ENCODE results near the gene GRB10. TPM values are rescaled to one million over a fixed set of nuclear protein-coding genes. Genes with fewer than 3 reads are reported as not detected.
A peak's percentile ranks its signal among the peaks of the same experiment; 100 is the strongest.

The GRB10 gene
- total and polyA plus RNA-seq, 9 donors: 10.0 to 93.3 (median 27.8) TPM

DNA sequence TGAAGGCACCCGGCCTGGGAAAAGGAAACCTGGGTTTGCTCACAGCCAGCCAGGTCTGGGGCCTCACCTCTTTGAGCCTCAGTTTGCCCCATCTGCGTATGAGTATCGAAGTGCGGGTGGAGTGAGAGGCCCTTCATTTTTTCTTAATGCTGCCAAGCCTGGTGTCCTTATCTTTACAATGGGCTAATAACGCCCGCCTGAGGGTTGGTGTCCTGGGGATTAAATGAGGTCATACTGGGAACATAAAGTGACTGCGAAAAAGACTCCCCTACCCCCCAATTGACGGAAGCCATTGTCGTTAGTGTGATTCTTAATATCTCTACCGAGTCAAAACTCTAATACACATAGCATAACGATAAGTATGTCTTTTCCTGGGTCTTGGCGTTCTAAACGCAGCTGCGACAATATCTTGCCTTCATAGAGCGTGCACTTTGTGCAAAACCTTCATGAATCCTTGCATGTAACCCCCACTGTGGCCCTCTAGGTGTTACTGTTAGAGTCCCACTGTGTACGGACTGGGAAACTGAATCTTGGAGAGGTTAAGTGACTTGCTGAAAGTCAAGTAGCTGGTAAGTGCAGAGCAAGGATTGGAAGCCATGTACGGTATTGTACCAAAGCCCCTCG, 11.4 kb upstream of the GRB10 start:
- DNase-seq: no peak
- Histone ChIP-seq H3K27ac (peak overlapping the region; percentile 53 to 57), H3K36me3 (no peaks in the 10 kb centered on the region), H3K27me3 (no peaks in the 10 kb centered on the region), H3K4me1 (ENCODE audit: insufficient read depth) (peaks cover 6% of the 10 kb centered on the region), H3K4me3 (peak overlapping the region; percentile 50), H3K9me3 (no peaks in the 10 kb centered on the region)
- no peak for TF ChIP-seq POLR2A (IDR thresholded peaks at IDR 0.05)
- TF ChIP-seq, protein P1, sequence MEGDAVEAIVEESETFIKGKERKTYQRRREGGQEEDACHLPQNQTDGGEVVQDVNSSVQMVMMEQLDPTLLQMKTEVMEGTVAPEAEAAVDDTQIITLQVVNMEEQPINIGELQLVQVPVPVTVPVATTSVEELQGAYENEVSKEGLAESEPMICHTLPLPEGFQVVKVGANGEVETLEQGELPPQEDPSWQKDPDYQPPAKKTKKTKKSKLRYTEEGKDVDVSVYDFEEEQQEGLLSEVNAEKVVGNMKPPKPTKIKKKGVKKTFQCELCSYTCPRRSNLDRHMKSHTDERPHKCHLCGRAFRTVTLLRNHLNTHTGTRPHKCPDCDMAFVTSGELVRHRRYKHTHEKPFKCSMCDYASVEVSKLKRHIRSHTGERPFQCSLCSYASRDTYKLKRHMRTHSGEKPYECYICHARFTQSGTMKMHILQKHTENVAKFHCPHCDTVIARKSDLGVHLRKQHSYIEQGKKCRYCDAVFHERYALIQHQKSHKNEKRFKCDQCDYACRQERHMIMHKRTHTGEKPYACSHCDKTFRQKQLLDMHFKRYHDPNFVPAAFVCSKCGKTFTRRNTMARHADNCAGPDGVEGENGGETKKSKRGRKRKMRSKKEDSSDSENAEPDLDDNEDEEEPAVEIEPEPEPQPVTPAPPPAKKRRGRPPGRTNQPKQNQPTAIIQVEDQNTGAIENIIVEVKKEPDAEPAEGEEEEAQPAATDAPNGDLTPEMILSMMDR (IDR thresholded peaks at IDR 0.05): no peak
- no peak for TF ChIP-seq EP300 (IDR thresholded peaks at IDR 0.05)
- intact Hi-C loops (cut with DNase I): loop anchor here in 1 of 4 donors (5.0 kb wide), 1 partner anchor 332 kb away; no protein-coding TSS in a partner anchor
- 59 to 65% (median 65%) methylated on average over 18 of the region's 18 CpGs for WGBS, 3 donors

GRCh38 chr7:50793120-50793946, 10.6 kb upstream of the GRB10 start:
- no peaks in the 10 kb centered on the region for H3K36me3 ChIP-seq
- intact Hi-C loops (cut with DNase I): loop anchor here in 1 of 4 donors (5.0 kb wide), 1 partner anchor 331 kb away; no protein-coding TSS in a partner anchor
- WGBS, 3 donors: 1 to 2% (median 1%) methylated on average over 37 to 112 of the region's 113 CpGs
- no peaks in the 10 kb centered on the region for H3K9me3 ChIP-seq
- TF ChIP-seq, protein P1 (IDR thresholded peaks at IDR 0.05): no peak
- TF ChIP-seq POLR2A (IDR thresholded peaks at IDR 0.05) (no peak), EP300 (IDR thresholded peaks at IDR 0.05) (no peak)
- H3K27me3 ChIP-seq: no peaks in the 10 kb centered on the region
- H3K4me1 ChIP-seq (ENCODE audit: insufficient read depth): peaks cover 6% of the 10 kb centered on the region
- peak overlapping the region; percentile 53 to 57 for H3K27ac ChIP-seq
- peak; percentile 41 to 70 (median 66) for DNase-seq
- peak overlapping the region; percentile 50 for H3K4me3 ChIP-seq

DNA sequence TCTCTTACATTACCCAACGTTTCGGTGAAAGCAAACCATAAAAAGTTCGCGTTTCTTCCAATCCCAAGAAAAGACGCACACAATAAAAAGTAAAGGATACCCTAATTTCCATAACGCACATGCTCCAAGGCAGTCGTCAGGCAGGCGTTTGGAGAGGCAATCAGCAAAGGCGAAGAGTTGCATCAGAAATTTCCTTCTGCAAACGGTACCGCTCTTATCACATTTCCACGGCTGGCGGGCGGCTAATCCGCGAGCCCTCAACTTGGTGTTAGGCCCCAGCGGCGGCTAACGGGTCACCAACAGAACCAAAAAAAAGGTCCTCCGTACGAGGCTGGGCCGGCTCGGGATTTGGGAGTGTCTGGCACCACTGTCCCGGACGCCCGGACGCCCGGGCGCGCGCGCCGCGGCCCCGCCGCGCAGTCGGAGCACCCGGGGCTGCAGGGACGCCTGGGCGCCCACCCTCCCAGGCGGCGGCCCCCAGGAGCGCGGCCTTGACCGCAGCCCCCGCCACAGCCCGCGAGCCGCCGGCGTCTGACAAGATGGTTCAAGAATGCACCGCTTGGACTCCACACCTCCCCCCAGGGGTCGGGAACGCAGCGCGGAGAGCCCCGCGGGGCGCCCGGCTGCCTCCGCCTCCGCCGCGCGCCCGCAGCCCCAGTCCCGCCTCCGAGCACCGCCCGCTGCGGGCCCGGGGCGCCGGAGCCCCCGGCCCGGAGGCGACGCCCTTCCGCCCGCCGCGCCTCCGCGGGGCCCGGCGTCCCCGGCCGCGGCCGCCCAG, 9.8 kb upstream of the GRB10 start:
- Histone ChIP-seq H3K4me3 (peak overlapping the region; percentile 50), H3K27ac (peak overlapping the region in 1 of 2 donors; percentile 27), H3K4me1 (ENCODE audit: insufficient read depth) (peaks cover 6% of the 10 kb centered on the region), H3K36me3 (no peaks in the 10 kb centered on the region), H3K27me3 (no peaks in the 10 kb centered on the region), H3K9me3 (no peaks in the 10 kb centered on the region)
- TF ChIP-seq, protein P1 (IDR thresholded peaks at IDR 0.05): no peak
- TF ChIP-seq POLR2A (IDR thresholded peaks at IDR 0.05) (no peak), EP300 (IDR thresholded peaks at IDR 0.05) (no peak)
- WGBS, 3 donors: 1% methylated on average over 24 to 91 of the region's 91 CpGs
- intact Hi-C loops (cut with DNase I): loop anchor here in 1 of 4 donors (5.0 kb wide), 1 partner anchor 330 kb away; no protein-coding TSS in a partner anchor
- peak; percentile 23 to 58 (median 49) for DNase-seq

GRCh38 chr7:50791938-50792341, 9.2 kb upstream of the GRB10 start:
- Histone ChIP-seq H3K9me3 (no peaks in the 10 kb centered on the region), H3K27me3 (no peaks in the 10 kb centered on the region), H3K27ac (no peak overlapping the region), H3K36me3 (no peaks in the 10 kb centered on the region), H3K4me3 (peak overlapping the region; percentile 50), H3K4me1 (ENCODE audit: insufficient read depth) (peaks cover 6% of the 10 kb centered on the region)
- WGBS, 3 donors: 11 to 18% (median 13%) methylated on average over 10 of the region's 10 CpGs
- intact Hi-C loops (cut with DNase I): loop anchor here in 1 of 4 donors (5.0 kb wide), 1 partner anchor 330 kb away; no protein-coding TSS in a partner anchor
- TF ChIP-seq, protein P1 (IDR thresholded peaks at IDR 0.05): no peak
- TF ChIP-seq POLR2A (IDR thresholded peaks at IDR 0.05): no peak
- no peak for TF ChIP-seq EP300 (IDR thresholded peaks at IDR 0.05)
- DNase-seq: peak in 2 of 5 donors; percentile 16 to 41

Measured in ovary (tissue), 9 donors.